Activated T-cell treated with anti-CD3 and anti-CD28 coated beads, Interleukin-2, amount 50 U/mL, for 4 hours (primary cell): ENCODE data around the gene ADAMTS2. TPM values are rescaled to one million over a fixed set of nuclear protein-coding genes. Genes with fewer than 3 reads are reported as not detected.

Experiments
- ATAC-seq, 2 donors: fragments of 200-7000 bp; cut with Tn5 transposase; one replicate each; pipeline ENCODE4 v1.10.0; 2021
- DNase-seq: peaks from one replicate; pipeline ENCODE4 v3.0.0-alpha.2; 2020
- H3K27me3 Mint-ChIP-seq: one replicate; pipeline ENCODE4 v1.8.0; 2021; ENCODE audit warnings: low read depth, mixed read lengths
- H3K36me3 Mint-ChIP-seq: one replicate; pipeline ENCODE4 v1.8.0; 2022; ENCODE audit warnings: mixed read lengths; ENCODE audit not compliant: insufficient read depth
- H3K4me1 Mint-ChIP-seq: one replicate; pipeline ENCODE4 v1.8.0; 2021; ENCODE audit warnings: low read depth, mixed read lengths
- H3K4me3 Mint-ChIP-seq: one replicate; pipeline ENCODE4 v1.8.0; 2021; ENCODE audit warnings: mild to moderate bottlenecking, moderate library complexity, mixed read lengths
- H3K9me3 Mint-ChIP-seq: one replicate; pipeline ENCODE4 v1.8.0; 2021; ENCODE audit warnings: mixed read lengths
- total RNA-seq, 3 donors: library from RNA; stranded (reverse); gene quantifications; one replicate each; pipeline ENCODE4 v1.2.1, GENCODE V29; 2021

The ADAMTS2 gene
- total RNA-seq, 3 donors from 2014 or later = 0.05 to 0.41 (median 0.13) TPM

DNA sequence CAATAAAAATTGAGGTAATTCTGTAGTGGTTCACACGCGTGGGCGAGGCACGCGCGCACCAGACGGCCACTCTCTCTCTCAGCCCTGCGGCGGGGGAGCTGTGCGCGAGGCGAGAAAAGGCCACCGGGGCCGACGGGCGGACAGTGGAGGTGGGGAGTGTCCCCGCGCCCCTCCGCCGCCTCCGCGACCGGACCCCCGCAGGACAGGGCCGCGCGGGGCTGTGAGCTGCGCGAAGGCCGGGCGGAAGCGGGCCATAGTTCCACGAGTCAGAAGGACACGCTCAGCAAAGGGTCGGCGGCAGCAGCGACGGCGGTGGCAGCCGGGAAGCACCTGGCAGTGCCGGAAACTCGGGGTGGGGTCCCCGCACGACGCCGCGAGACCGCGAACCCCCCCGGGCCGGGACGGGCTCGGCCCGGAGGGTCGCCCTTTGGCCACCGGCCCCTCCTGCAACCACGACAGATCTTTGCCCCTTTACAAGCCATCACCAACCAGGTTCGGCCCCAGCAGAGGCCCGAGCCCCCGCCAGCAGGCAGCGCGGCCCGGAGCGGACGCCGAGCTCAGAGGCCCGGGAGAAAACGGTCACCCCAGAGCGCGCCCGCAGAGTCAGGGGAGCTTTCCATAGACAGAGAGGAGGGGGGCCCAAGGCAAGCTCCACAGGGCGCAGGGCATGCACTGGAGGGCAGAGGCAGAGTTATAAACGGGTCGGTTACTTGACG is 224.2 kb downstream of the ADAMTS2 start:
- H3K9me3 Mint-ChIP-seq = peaks cover 5% of the 10 kb centered on the region
- no peaks in the 10 kb centered on the region for H3K36me3 Mint-ChIP-seq
- no peak for ATAC-seq

DNA sequence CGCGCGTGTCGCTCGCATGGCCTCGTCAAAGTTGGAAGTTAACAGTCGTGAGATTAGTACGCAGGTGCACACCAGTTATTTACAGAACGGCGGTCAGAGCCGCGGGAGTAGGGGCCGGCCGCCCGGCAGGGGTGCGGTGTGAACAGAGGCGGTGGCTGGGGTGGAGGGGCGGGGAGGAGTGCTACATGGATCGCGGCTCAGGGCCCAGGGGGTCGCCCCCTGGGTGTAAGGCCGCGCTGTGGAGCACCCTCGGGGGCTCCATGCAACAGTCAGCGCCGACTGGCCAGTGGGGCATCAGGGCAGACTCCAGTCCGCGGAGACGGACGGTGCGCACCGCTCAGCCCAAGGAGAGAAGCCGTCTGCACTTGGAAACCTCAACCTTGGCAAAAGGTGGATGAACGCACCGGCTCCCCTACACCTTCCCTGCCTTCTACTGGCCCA is 224.8 kb downstream of the ADAMTS2 start:
- peaks cover 2% of the 10 kb centered on the region for H3K27me3 Mint-ChIP-seq
- ATAC-seq (no peak), DNase-seq (no peak)
- no peak overlapping the region for H3K4me3 Mint-ChIP-seq
- no peaks in the 10 kb centered on the region for H3K4me1 Mint-ChIP-seq
- peaks cover 5% of the 10 kb centered on the region for H3K9me3 Mint-ChIP-seq
- no peaks in the 10 kb centered on the region for H3K36me3 Mint-ChIP-seq

More for the DNA sequence above, 224.2 kb downstream of the ADAMTS2 start:
- H3K27me3 Mint-ChIP-seq = peaks cover 2% of the 10 kb centered on the region
- no peaks in the 10 kb centered on the region for H3K4me1 Mint-ChIP-seq
- no peak overlapping the region for H3K4me3 Mint-ChIP-seq
- no peak for DNase-seq

DNA sequence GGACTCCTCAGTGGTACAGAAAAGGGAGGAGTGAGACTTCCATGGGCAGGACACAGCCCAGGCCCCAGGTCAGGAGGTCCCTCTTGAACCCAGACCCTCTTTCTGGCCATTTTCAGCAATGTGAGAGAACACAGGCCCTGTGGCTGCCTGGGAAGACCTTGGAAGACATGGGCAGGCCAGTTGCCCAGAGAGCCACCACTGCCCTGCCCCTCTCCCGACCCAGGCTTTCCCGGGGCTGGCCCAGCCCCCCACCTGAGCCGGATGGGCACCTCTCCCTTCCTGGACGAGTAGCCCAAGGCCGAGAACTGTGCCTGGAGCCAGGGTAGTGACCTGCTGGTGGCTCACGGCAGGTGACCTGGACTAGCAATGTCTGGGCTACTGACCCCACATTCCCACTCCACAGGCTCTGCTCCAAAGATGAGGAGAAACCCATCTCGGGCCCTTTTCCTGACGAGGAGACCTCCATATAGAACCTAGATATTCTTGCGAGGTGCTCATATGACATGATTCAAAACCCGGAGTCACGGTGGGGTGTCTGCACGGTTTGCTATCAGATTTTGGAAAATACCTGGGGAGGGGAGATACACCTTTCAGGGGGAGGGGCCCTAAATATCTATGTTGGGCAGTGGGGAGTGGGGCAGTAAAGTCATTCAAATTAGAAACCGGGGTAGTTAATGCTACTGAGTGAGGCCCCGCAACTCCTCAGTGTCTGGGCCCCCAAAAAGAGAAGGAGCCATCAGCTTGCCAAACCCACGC is 225.7 kb downstream of the ADAMTS2 start:
- peaks cover 13% of the 10 kb centered on the region for H3K9me3 Mint-ChIP-seq
- no peak overlapping the region for H3K4me3 Mint-ChIP-seq
- no peaks in the 10 kb centered on the region for H3K4me1 Mint-ChIP-seq
- no peak for DNase-seq
- no peak for ATAC-seq
- no peaks in the 10 kb centered on the region for H3K36me3 Mint-ChIP-seq
- H3K27me3 Mint-ChIP-seq = peaks cover 2% of the 10 kb centered on the region

DNA sequence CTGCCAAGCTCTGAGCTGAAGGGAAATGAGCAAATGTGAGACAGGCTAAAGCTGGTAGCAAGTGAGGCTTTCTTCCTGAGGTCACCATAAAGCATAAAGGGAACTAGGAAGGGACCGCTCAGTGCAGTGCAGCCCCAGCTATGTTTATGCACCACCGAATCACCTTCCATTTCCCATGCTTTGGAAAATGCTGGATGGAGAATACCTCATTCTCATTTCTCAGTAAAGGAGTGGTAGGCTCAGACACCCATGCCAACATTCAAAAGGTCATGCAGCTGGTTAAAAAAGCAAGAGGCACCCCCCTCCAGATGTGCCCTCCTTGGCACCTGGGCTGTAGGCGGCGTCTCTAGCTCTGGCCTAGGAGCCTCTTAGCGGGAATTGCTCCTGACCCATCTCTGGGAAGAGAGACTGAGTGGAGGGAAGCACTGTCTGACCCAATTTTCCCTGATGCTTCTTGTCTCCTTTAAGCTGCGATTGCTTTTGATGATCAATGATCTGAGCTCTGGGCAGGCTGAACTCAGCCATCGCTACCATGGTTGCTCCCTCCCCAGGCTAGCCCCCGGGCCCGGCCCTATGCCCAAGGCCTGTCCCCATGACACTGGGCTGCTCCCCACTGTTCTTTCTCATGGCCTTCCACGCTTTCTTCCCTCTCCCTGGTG is 226.4 kb downstream of the ADAMTS2 start:
- no peaks in the 10 kb centered on the region for H3K4me1 Mint-ChIP-seq
- DNase-seq = no peak
- no peaks in the 10 kb centered on the region for H3K36me3 Mint-ChIP-seq
- ATAC-seq = no peak
- no peak overlapping the region for H3K4me3 Mint-ChIP-seq
- peaks cover 15% of the 10 kb centered on the region for H3K9me3 Mint-ChIP-seq
- H3K27me3 Mint-ChIP-seq = peaks cover 2% of the 10 kb centered on the region

DNA sequence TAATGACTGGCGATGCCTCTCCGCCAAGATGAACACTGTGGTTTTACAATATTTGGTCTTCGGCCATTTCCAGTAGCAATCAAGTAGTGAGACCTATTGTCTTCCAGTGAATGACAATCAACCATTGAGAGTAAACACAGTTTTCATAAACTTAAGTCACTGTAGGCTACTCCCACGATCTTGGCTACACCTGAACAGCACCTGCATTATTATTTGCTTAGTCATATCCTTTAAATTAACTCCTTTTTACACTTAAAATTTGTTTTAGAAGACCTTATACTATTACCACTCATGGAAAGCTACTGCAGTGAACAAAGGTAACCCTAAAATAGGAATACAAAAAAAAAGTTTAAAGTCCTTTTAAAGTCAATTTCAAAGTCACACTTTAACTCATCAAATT is 226.9 kb downstream of the ADAMTS2 start:
- peaks cover 2% of the 10 kb centered on the region for H3K27me3 Mint-ChIP-seq
- H3K9me3 Mint-ChIP-seq = peaks cover 21% of the 10 kb centered on the region
- no peak overlapping the region for H3K4me3 Mint-ChIP-seq
- no peaks in the 10 kb centered on the region for H3K4me1 Mint-ChIP-seq
- DNase-seq = no peak
- no peak for ATAC-seq
- H3K36me3 Mint-ChIP-seq = no peaks in the 10 kb centered on the region

DNA sequence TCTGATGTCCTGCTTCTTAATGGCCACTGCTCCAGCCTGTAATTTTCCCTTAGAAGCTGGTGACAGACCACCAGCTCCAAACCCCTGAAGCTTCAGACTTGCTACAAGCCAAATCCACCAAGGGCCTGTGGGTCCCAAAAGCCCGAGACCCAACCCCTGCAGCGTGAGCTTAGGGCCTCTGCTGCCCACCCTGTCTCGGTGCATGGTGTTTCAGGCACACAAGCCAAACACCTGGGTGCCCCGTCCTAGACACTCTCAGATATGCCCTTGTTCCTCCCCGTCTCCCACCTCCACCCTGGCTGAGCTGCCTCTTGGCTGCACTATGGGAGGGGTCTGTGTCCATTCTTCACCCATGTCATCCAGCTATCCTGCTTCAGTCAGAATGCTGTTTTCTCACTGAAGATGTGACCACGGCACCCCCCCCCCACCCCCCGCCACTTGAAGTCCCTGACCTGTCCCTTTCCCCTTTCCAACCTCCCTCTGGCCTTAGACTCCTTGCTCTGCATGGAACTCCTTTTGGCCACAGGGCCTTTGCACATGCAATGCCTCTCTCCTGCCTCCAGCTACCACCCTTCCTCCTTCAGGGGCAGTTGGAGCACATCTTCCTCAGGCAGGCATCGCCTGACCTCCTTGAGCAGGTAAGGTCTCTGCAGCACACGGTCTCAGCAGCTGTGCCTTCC is 229.3 kb downstream of the ADAMTS2 start:
- Mint-ChIP-seq H3K9me3 (peaks cover 26% of the 10 kb centered on the region), H3K36me3 (no peaks in the 10 kb centered on the region), H3K27me3 (peaks cover 2% of the 10 kb centered on the region), H3K4me1 (no peaks in the 10 kb centered on the region), H3K4me3 (no peak overlapping the region)
- ATAC-seq = no peak
- DNase-seq = no peak

DNA sequence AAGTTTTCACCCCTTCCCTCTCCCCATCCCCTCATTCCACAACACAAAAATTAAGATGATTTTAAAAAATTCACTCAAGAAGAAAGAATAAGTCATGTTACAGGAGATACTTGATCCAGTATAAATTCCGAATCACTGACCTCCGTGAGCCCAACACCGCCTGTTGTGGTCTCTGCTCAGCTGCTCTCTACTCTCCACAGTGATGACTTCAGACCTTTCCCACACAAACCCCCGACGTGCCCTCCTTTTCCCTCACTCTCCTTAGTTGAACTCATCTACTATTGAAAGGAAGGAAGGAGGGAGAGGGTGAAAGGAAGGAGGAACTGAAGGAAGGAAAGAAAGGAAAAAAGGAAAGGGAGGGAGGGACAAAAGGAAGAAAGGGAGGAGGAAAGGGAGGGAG is 230.0 kb downstream of the ADAMTS2 start:
- no peak for DNase-seq
- Mint-ChIP-seq H3K9me3 (peaks cover 26% of the 10 kb centered on the region), H3K4me1 (no peaks in the 10 kb centered on the region), H3K36me3 (no peaks in the 10 kb centered on the region), H3K4me3 (no peak overlapping the region), H3K27me3 (peaks cover 2% of the 10 kb centered on the region)
- ATAC-seq = no peak

DNA sequence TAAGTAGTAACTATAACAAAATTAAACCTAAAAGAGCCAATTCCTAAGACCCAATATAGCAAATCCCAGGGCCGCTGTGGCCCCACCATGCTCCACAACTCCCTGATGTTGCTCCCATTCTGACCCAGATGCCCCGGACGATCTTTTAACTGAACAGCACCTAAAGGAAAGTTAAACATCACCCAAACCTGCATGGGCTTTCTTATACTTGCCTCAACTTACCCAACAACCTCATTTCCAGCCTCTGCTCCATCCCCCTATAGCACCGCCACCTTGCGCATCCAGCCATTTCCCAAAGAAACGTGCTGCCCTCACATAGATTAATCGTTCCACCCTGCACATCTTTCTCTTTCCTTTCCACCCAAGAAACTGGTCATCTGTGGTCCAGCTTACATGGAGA is 230.5 kb downstream of the ADAMTS2 start:
- ATAC-seq (no peak), DNase-seq (no peak)
- H3K9me3 Mint-ChIP-seq = peaks cover 26% of the 10 kb centered on the region
- no peaks in the 10 kb centered on the region for H3K4me1 Mint-ChIP-seq
- H3K27me3 Mint-ChIP-seq = peaks cover 2% of the 10 kb centered on the region
- no peak overlapping the region for H3K4me3 Mint-ChIP-seq
- no peaks in the 10 kb centered on the region for H3K36me3 Mint-ChIP-seq

DNA sequence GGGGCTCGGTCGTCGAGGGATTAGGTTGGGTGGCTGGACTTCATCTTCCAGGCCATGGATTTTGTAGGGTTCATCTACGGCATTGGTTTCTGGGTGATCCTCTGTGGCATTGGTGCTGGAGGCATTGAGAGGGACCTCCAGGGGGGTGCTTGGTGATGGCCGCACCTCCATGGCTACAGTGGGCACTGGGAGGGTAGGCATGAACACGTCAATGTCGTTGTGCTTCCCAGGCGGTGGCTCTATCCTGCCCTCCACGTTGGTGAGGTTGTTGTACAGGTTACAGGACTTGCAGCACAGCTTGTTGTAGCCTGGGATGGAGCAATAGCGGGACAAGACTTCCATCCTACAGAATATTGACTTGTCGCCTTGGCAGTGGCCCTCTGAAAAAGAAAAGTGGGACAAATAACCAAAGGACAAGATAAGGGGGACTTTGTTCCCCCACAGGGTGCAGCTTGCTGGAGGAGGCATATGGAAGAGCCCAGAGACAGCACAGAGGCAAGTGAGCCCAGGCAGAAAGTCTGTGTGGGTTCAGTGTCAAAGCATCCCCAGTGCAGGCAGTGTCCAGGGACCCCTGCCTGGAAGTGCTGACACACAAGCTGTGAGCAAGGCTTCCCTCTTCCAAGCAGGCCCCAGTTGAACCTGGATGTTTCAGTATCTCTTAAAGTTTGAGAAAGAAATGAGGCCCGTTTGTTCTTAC is 231.2 kb downstream of the ADAMTS2 start:
- DNase-seq (no peak), ATAC-seq (no peak)
- H3K27me3 Mint-ChIP-seq = peaks cover 2% of the 10 kb centered on the region
- H3K9me3 Mint-ChIP-seq = peaks cover 26% of the 10 kb centered on the region
- no peak overlapping the region for H3K4me3 Mint-ChIP-seq
- no peaks in the 10 kb centered on the region for H3K4me1 Mint-ChIP-seq
- H3K36me3 Mint-ChIP-seq = no peaks in the 10 kb centered on the region

DNA sequence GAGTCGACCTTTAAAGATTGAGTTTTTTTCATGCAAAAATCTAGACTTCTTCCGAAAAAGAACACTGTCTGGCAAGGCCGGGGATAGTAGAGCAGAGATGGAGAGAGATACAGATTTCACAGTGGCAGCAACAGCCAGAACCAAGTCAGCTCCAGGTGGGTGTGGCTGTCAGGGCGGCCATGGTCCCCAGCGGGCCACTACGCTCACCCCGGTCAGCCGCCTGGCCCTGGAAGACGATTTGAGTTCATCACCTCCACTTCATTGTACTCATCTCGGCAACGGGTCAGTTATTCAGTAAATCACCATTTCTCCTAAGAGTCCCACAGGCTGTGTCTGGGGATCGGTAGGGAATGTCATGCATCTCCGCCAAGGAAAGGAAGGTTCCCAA is 232.1 kb downstream of the ADAMTS2 start:
- H3K4me3 Mint-ChIP-seq = no peak overlapping the region
- no peaks in the 10 kb centered on the region for H3K4me1 Mint-ChIP-seq
- no peaks in the 10 kb centered on the region for H3K36me3 Mint-ChIP-seq
- peaks cover 2% of the 10 kb centered on the region for H3K27me3 Mint-ChIP-seq
- H3K9me3 Mint-ChIP-seq = peaks cover 26% of the 10 kb centered on the region
- ATAC-seq = no peak
- DNase-seq = no peak

DNA sequence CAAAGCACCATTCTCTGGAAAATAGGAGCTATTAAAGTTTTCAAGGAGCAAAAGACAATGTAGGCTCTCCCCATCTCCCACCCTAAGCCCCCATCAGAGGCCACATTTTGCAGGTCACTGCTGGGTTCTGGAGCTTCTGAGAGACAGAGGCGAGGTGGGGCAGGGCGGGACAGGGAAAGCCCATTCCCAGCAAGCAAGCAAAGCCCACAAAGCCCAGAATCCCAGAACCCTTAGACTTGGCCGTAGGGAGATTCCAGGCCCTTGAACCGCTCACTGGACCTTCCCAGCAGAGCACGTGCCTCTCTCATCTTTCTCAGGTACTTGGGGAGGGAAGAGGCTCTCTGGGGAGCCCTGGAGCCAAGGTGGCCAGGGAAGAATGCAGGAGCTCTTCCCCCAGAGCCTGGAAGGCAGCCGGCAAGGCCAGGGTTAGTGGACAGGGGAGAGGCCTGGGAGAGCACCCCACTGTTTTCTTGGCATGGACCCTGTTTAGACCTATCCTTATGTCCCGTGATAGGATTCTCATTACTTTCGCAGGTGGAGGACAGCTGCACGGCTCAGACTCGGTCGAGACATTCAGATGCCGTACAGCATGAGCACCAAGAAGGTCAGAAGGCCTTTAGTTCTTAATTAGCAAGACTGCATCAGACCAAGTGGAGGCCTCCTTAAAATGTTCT is 232.7 kb downstream of the ADAMTS2 start:
- H3K4me3 Mint-ChIP-seq = no peak overlapping the region
- peaks cover 29% of the 10 kb centered on the region for H3K9me3 Mint-ChIP-seq
- H3K4me1 Mint-ChIP-seq = no peaks in the 10 kb centered on the region
- ATAC-seq (no peak), DNase-seq (no peak)
- no peaks in the 10 kb centered on the region for H3K36me3 Mint-ChIP-seq
- peaks cover 2% of the 10 kb centered on the region for H3K27me3 Mint-ChIP-seq

DNA sequence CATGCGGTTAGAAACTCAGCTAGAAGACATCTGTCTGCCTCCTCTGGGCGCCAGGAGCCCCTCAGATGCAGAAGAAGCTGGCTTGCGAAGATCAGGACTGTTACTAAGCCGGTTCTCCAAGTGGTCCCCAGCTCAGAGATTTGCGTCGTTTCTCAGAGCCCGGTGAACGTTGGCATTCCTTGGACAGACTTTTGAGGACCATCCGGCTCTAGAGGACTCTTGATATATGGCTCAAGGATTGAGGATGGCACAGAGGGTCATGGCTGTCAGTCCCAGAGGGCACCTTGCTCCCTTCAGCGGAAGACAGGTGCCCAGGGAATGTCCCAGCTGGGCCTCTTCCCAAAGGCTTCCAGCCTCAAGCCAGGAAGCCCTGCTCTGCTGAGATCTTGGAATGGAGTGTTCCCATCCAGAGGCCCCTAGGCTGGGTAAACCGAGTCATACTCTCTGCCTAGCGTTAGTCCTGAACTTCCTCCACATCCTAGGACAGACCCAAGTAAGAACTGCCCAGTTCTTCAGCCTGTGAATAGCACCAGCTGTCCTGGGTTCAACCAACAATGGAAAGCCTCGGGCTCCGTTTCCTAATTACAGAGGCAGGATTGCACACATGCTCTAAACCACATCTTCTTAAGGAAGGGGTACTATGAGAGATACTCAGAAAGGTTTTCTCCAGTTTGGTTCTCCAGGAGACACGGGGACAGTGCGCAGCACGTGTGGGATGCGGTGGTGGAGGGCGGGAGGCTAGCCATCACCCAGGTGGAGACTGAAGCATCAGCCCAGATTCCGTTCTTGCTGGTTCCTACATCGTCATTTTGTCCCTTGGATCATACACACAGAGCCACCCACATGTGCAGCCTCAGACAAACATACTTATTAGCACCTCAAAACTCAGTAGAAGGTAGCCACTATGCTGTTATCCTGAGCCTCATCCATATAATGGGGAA is 233.7 kb downstream of the ADAMTS2 start:
- ATAC-seq (no peak), DNase-seq (no peak)
- H3K36me3 Mint-ChIP-seq = no peaks in the 10 kb centered on the region
- H3K27me3 Mint-ChIP-seq = no peaks in the 10 kb centered on the region
- no peaks in the 10 kb centered on the region for H3K4me1 Mint-ChIP-seq
- H3K9me3 Mint-ChIP-seq = peaks cover 32% of the 10 kb centered on the region
- H3K4me3 Mint-ChIP-seq = no peak overlapping the region

DNA sequence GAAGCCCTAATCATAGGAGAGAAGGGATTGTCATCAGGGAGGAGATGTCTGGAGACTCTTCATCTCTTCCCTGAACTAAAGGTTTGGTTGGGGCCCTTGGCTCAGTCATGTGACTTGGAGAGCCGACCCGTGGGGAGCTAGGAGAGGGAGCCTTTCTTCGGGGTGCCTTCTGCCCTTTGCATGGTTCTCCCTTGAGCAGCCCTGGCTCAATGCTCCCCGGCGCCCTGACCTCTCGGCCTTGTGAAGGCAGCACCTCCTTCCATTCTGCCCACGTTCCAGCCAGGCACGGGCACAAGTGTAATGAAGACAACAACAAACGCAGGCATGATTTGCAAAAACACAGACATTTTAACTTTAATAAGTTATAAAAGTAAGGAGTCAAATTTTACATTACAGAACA is 234.7 kb downstream of the ADAMTS2 start:
- Mint-ChIP-seq H3K4me1 (no peaks in the 10 kb centered on the region), H3K27me3 (no peaks in the 10 kb centered on the region), H3K9me3 (peaks cover 29% of the 10 kb centered on the region), H3K4me3 (no peak overlapping the region), H3K36me3 (no peaks in the 10 kb centered on the region)
- DNase-seq (no peak), ATAC-seq (no peak)
